Calu3 (cell line): ENCODE data around the gene ZDHHC16. TPM values are rescaled to one million over a fixed set of nuclear protein-coding genes. Genes with fewer than 3 reads are reported as not detected.
"Not testable (repeated sequence)": the region's sequence is repeated elsewhere in the genome, so short reads cannot be mapped to it uniquely, and the experiment has no call there.

Source experiments
- BruUV-seq: library from RNA; stranded (reverse); fragments of 400-500 nt; replicated peaks from 2 replicates; lab custom pipeline; 2021; lab: Mats Ljungman, UMichigan
- CTCF ChIA-PET: fragments of 300-600 bp; sonication (Branson Sonifier 250); formaldehyde crosslinking; loops from one replicate; lab custom pipeline; 2022; ENCODE audit warnings: antibody characterized with exemption; lab: Charles Lee
- DNase-seq: peaks from one replicate; pipeline ENCODE4 v3.0.0; 2022
- H3K27ac Mint-ChIP-seq: one replicate; pipeline ENCODE4 v1.8.0; 2022; ENCODE audit warnings: mixed read lengths; ENCODE audit not compliant: unreplicated experiment
- H3K27me3 Mint-ChIP-seq: one replicate; pipeline ENCODE4 v1.8.0; 2022; ENCODE audit warnings: mixed read lengths; ENCODE audit not compliant: unreplicated experiment
- H3K36me3 Mint-ChIP-seq: one replicate; pipeline ENCODE4 v1.8.0; 2022; ENCODE audit warnings: mild to moderate bottlenecking, moderate library complexity, mixed read lengths; ENCODE audit not compliant: insufficient read depth, unreplicated experiment
- H3K4me1 Mint-ChIP-seq: one replicate; pipeline ENCODE4 v1.8.0; 2022; ENCODE audit warnings: mild to moderate bottlenecking, low read depth, mixed read lengths; ENCODE audit not compliant: unreplicated experiment
- H3K4me3 Mint-ChIP-seq: one replicate; pipeline ENCODE4 v1.8.0; 2022; ENCODE audit warnings: mild to moderate bottlenecking, low read depth, moderate library complexity, mixed read lengths; ENCODE audit not compliant: unreplicated experiment
- H3K9me3 Mint-ChIP-seq: one replicate; pipeline ENCODE4 v1.8.0; 2022; ENCODE audit warnings: low read depth, mixed read lengths; ENCODE audit not compliant: unreplicated experiment
- intact Hi-C: fragments of 100-400 bp; cut with micrococcal nuclease; formaldehyde crosslinking; loops from one replicate; pipeline ENCODE4 v1.10.0; 2022; ENCODE audit not compliant: unreplicated experiment
- total RNA-seq: library from RNA; stranded (reverse); gene quantifications from 2 replicates; pipeline ENCODE4 v1.2.3, GENCODE V29; 2022
- TF ChIP-seq, protein P1 (sequence below): fragments of 200-600 bp; IDR thresholded peaks from one replicate; pipeline ENCODE4 v1.8.0; 2022; ENCODE audit warnings: antibody characterized with exemption; ENCODE audit not compliant: unreplicated experiment

ZDHHC16 gene
- total RNA-seq, 1 experiment from 2014 or later = 27.7 TPM

DNA sequence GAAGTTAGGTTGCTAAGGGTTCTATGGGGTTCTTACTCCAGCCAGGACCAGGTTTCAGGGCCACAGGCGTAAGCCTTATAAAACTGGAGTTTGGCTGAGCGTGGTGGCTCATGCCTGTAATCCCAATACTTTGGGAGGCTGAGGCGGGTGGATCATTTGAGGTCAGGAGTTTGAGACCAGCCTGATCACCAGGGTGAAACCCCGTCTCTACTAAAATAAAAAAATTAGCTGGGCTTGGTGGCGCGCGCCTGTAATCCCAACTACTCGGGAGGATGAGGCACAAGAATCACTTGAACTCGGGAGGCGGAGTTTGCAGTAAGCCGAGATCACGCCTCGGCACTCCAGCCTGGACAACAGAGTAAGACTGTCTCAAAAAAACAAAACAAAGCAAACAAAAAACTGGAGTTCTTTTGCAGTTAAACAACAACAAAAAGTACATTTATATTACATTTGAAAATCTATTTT is 44.5 kb upstream of the ZDHHC16 start:
- TF ChIP-seq, protein P1, sequence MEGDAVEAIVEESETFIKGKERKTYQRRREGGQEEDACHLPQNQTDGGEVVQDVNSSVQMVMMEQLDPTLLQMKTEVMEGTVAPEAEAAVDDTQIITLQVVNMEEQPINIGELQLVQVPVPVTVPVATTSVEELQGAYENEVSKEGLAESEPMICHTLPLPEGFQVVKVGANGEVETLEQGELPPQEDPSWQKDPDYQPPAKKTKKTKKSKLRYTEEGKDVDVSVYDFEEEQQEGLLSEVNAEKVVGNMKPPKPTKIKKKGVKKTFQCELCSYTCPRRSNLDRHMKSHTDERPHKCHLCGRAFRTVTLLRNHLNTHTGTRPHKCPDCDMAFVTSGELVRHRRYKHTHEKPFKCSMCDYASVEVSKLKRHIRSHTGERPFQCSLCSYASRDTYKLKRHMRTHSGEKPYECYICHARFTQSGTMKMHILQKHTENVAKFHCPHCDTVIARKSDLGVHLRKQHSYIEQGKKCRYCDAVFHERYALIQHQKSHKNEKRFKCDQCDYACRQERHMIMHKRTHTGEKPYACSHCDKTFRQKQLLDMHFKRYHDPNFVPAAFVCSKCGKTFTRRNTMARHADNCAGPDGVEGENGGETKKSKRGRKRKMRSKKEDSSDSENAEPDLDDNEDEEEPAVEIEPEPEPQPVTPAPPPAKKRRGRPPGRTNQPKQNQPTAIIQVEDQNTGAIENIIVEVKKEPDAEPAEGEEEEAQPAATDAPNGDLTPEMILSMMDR = no peak
- no peaks in the 10 kb centered on the region for H3K4me1 Mint-ChIP-seq
- intact Hi-C loops = no loop called here
- H3K9me3 Mint-ChIP-seq = no peaks in the 10 kb centered on the region
- no peaks in the 10 kb centered on the region for H3K27me3 Mint-ChIP-seq
- peak overlapping the region; percentile 88 for H3K4me3 Mint-ChIP-seq
- H3K36me3 Mint-ChIP-seq = peaks cover 23% of the 10 kb centered on the region
- no peak for DNase-seq
- H3K27ac Mint-ChIP-seq = peak overlapping the region; percentile 95
- BruUV-seq = no TSS peak
- CTCF ChIA-PET = interaction anchor here (0.6 to 2.0 kb wide), 7 partner anchors 10 to 165 kb away, joined by 3 to 9 read pairs (median 3); no protein-coding TSS in a partner anchor

DNA sequence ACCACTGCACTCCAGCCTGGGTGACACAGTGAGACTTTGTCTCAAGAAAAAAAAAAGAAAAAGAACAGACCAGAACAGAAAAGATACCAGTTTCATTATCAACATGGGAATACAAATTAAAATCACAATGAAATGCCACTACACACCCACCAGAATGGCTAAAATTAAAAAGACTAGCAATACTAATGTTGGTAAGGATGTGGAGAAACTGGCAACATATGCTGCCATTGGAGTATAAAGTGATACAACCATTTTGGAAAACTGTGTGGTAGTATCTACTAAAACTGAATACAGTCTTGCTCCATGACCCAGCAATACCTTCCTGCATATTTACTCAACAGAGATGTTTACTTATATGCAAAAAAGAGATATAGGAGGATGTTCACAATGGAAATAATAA is 41.9 kb upstream of the ZDHHC16 start:
- H3K4me1 Mint-ChIP-seq = no peaks in the 10 kb centered on the region
- H3K27me3 Mint-ChIP-seq = no peaks in the 10 kb centered on the region
- no TSS peak for BruUV-seq
- intact Hi-C loops = no loop called here
- TF ChIP-seq, protein P1 = no peak
- H3K27ac Mint-ChIP-seq = no peak overlapping the region
- CTCF ChIA-PET = no interaction called here
- no peaks in the 10 kb centered on the region for H3K9me3 Mint-ChIP-seq
- no peak for DNase-seq
- H3K4me3 Mint-ChIP-seq = no peak overlapping the region
- peaks cover 27% of the 10 kb centered on the region for H3K36me3 Mint-ChIP-seq

DNA sequence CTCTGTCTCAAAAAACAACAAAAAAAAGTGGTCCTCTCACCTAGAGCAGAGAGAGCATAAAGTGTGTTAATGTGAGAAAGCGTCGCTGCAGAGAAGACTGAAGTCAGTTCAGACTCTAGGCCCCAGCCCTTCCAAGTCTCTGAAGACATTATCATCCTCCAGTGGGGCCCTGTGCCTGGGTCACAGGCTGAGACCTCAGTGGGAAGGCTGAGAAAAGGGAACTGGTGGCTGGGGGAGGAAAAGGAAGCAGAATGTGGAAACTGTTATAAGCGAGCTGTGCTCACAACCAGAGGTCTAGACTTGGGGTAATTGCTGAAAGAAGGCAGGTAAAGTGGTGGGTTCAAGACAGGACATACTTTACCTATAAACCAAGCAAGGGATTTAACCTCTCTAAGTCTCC is 39.9 kb upstream of the ZDHHC16 start:
- Mint-ChIP-seq H3K9me3 (no peaks in the 10 kb centered on the region), H3K27ac (no peak overlapping the region), H3K4me3 (no peak overlapping the region), H3K27me3 (no peaks in the 10 kb centered on the region), H3K4me1 (no peaks in the 10 kb centered on the region), H3K36me3 (peaks cover 15% of the 10 kb centered on the region)
- TF ChIP-seq, protein P1 = no peak
- no TSS peak for BruUV-seq
- DNase-seq = no peak
- intact Hi-C loops = loop anchor here (2.0 kb wide), 1 partner anchor 21 kb away; the partner anchor contains the start of gene PGAM1
- CTCF ChIA-PET = no interaction called here

DNA sequence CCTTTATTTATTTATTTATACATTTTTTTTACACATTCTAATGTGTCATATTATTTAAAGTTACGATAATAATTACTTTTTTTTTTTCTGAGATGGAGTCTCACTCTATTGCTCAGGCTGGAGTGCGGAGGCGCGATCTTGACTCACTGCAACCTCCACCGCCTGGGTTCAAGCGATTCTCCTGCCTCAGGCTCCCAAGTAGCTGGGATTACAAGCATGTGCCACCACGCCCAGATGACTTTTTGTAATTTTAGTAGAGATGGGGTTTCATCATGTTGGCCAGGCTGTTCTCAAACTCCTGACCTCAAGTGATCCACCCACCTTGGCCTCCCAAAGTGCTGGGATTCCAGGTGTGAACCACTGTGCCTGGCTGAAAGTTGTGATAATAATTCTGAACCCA is 39.5 kb upstream of the ZDHHC16 start:
- H3K4me3 Mint-ChIP-seq, H3K4me1 Mint-ChIP-seq, H3K27me3 Mint-ChIP-seq, DNase-seq, H3K9me3 Mint-ChIP-seq, CTCF ChIA-PET, BruUV-seq, H3K27ac Mint-ChIP-seq: not testable (repeated sequence)
- peaks cover 10% of the 10 kb centered on the region for H3K36me3 Mint-ChIP-seq
- intact Hi-C loops = loop anchor here (2.0 kb wide), 1 partner anchor 20 kb away; the partner anchor contains the start of gene PGAM1

DNA sequence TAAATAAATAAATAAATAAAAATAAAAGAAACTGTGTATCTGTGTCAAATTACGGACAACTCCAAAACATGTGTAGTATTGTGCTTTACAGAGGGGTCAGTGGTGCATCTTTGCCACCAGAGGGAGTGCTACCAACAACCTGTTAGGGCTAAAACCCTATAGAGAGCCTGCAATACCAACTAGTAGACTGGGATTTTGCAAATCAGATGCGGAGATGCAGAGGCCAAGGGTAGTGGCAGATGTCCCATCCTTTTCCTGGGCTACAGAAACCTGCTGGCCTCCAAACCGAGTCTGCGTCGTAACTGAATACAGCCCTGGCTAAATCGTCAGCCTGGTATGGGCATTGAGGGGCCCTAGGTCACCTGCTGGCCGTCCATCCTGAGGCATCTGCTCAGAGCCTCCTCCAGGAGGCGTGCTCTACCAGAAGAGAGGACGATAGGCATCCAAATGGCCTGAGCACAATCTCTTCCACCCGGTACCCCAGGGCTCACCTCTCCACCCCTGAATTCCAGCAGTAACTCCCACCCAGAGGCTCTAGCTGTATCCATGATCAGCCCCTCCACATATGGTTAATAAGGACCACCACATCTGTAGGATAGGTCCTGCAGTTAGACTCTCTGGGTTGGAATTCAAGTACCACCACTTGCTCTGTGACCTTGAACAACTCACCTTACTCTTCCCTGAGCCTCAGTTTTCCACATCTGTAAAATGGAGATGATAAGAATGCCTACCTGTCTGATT is 38.6 kb upstream of the ZDHHC16 start:
- DNase-seq = peak; percentile 44
- no peak overlapping the region for H3K4me3 Mint-ChIP-seq
- intact Hi-C loops = loop anchor here (1.0 to 2.0 kb wide), 2 partner anchors 19 to 38 kb away; partner anchors contain the start of gene PGAM1
- TF ChIP-seq, protein P1 = peak; percentile 58
- H3K9me3 Mint-ChIP-seq = no peaks in the 10 kb centered on the region
- no peaks in the 10 kb centered on the region for H3K27me3 Mint-ChIP-seq
- CTCF ChIA-PET = no interaction called here
- no TSS peak for BruUV-seq
- H3K4me1 Mint-ChIP-seq = no peaks in the 10 kb centered on the region
- H3K36me3 Mint-ChIP-seq = peaks cover 10% of the 10 kb centered on the region
- H3K27ac Mint-ChIP-seq = no peak overlapping the region
